ENCODE data around the gene SCFD2.

- TF ChIP-seq CTCF (IDR thresholded peaks at IDR 0.05) (no peak), POLR2A (IDR thresholded peaks at IDR 0.05) (no peak)
These were observed 195.9 kb downstream of the SCFD2 start for GRCh38 chr4:53169695-53170617.
